Naive thymus-derived CD4-positive, alpha-beta T cell (primary cell): ENCODE data around the gene DDX50. TPM values are rescaled to one million over a fixed set of nuclear protein-coding genes. Genes with fewer than 3 reads are reported as not detected.
"Not testable (repeated sequence)": the region's sequence is repeated elsewhere in the genome, so short reads cannot be mapped to it uniquely, and the experiment has no call there.

ENCODE experiments used
- ATAC-seq: fragments of 150-1000 bp; cut with Tn5 transposase; 2 replicates; pipeline ENCODE4 v1.10.0; 2021; ENCODE audit warnings: mild to moderate bottlenecking, moderate library complexity
- CTCF ChIA-PET: fragments of 350-600 bp; sonication (Branson Sonifier 250); formaldehyde crosslinking; loops from one replicate; lab custom pipeline; 2021; ENCODE audit warnings: antibody characterized with exemption; lab: Charles Lee
- POLR2A ChIA-PET: fragments of 350-600 bp; sonication (Branson Sonifier 250); formaldehyde crosslinking; loops from one replicate; lab custom pipeline; 2021; ENCODE audit warnings: antibody characterized with exemption, inconsistent platforms; lab: Charles Lee
- DNase-seq, 9 donors: peaks; one replicate each; pipeline versions ENCODE4 v3.0.0 to v3.0.0-alpha.2; 2020 to 2022; ENCODE audit warnings: mixed read lengths in 1 of 9
- H3K27ac ChIP-seq: one replicate; pipeline ENCODE4 v1.7.0; 2013; ENCODE audit warnings: mild to moderate bottlenecking, low read depth, low read length, moderate library complexity
- H3K27me3 ChIP-seq, 2 donors: one replicate each; pipeline ENCODE4 v1.7.0; 2013; ENCODE audit warnings: low read length in 2 of 2, mild to moderate bottlenecking in 2 of 2, moderate library complexity in 2 of 2; ENCODE audit not compliant: control insufficient read depth in 2 of 2, insufficient read depth in 2 of 2
- H3K36me3 ChIP-seq, 3 experiments: 1 replicate in 2 of 3; 2 replicates in 1 of 3; pipeline ENCODE4 v1.7.0; 2013; ENCODE audit warnings: low read length in 3 of 3, mild to moderate bottlenecking in 3 of 3, moderate library complexity in 1 of 3; ENCODE audit not compliant: insufficient read depth in 3 of 3, control insufficient read depth in 2 of 3
- H3K4me1 ChIP-seq, 2 donors: one replicate each; pipeline ENCODE4 v1.7.0; 2013; ENCODE audit warnings: low read length in 2 of 2, mild to moderate bottlenecking in 2 of 2, moderate library complexity in 1 of 2; ENCODE audit not compliant: control insufficient read depth in 2 of 2, insufficient read depth in 2 of 2
- H3K4me3 ChIP-seq: 2 replicates; pipeline ENCODE4 v1.7.0; 2013; ENCODE audit warnings: mild to moderate bottlenecking, low read length
- H3K9me3 ChIP-seq, 3 experiments: 1 replicate in 2 of 3; 2 replicates in 1 of 3; pipeline ENCODE4 v1.7.0; 2013; ENCODE audit warnings: low read length in 3 of 3; ENCODE audit not compliant: control insufficient read depth in 2 of 3
- H3K27ac Mint-ChIP-seq, 9 donors: one replicate each; pipeline ENCODE4 v1.8.0; 2020 to 2022; ENCODE audit warnings: mixed read lengths in 9 of 9, mild to moderate bottlenecking in 8 of 9, moderate library complexity in 5 of 9, inconsistent platforms in 2 of 9
- H3K27me3 Mint-ChIP-seq, 5 donors: one replicate each; pipeline ENCODE4 v1.8.0; 2021 to 2022; ENCODE audit warnings: mixed read lengths in 5 of 5, mild to moderate bottlenecking in 1 of 5
- H3K36me3 Mint-ChIP-seq, 5 donors: one replicate each; pipeline ENCODE4 v1.8.0; 2020 to 2022; ENCODE audit warnings: mixed read lengths in 5 of 5, mild to moderate bottlenecking in 3 of 5, inconsistent platforms in 1 of 5
- H3K4me1 Mint-ChIP-seq, 7 donors: one replicate each; pipeline ENCODE4 v1.8.0; 2020 to 2022; ENCODE audit warnings: mixed read lengths in 7 of 7, mild to moderate bottlenecking in 3 of 7, inconsistent platforms in 1 of 7
- H3K4me3 Mint-ChIP-seq, 10 donors: one replicate each; pipeline ENCODE4 v1.8.0; 2020 to 2022; ENCODE audit warnings: mild to moderate bottlenecking in 10 of 10, mixed read lengths in 10 of 10, moderate library complexity in 6 of 10, inconsistent platforms in 2 of 10
- H3K9me3 Mint-ChIP-seq, 11 donors: one replicate each; pipeline ENCODE4 v1.8.0; 2020 to 2022; ENCODE audit warnings: mixed read lengths in 11 of 11, mild to moderate bottlenecking in 4 of 11, inconsistent platforms in 1 of 11, moderate library complexity in 1 of 11
- intact Hi-C, 2 donors: fragments of 100-400 bp; cut with micrococcal nuclease; formaldehyde crosslinking; loops; one replicate each; pipeline ENCODE4 v1.15.1; 2023
- polyA plus RNA-seq, 2 donors: library from polyadenylated mRNA; unstranded; fragments of 300-500 nt; fragmentation: Illumina TruSeq; gene quantifications; one replicate each; pipeline ENCODE4 v1.2.3, GENCODE V29; 2021
- total RNA-seq, 6 experiments: library from RNA in 5 of 6; stranded (reverse) in 5 of 6; gene quantifications; 1 replicate in 5 of 6; 2 replicates in 1 of 6; pipeline ENCODE4 v1.2.3 and lab custom pipeline; 2021 to 2026

DDX50 gene
- total and polyA plus RNA-seq, 7 experiments from 2014 or later: 28.3 to 49.3 (median 41.6) TPM

- POLR2A ChIA-PET: interaction anchor here (0.6 to 1.8 kb wide), 4 partner anchors 12 to 72 kb away, joined by 3 to 11 read pairs (median 8); partner anchors contain the start of genes DDX21 and STOX1
- no peak overlapping the region for H3K27ac ChIP-seq
- no peaks in the 10 kb centered on the region for H3K9me3 ChIP-seq
- intact Hi-C loops: loop anchor here in 1 of 2 donors (5.0 kb wide), 1 partner anchor 1232 kb away; no protein-coding TSS in a partner anchor
- ATAC-seq: no peak
- Mint-ChIP-seq H3K4me3 (peak overlapping the region in 9 of 10 donors; percentile 4 to 99 (median 93)), H3K4me1 (peaks cover 20 to 40% (median 31%) of the 10 kb centered on the region in 7 donors), H3K9me3 (peaks cover 0 to 4% (median 0%) of the 10 kb centered on the region in 11 donors), H3K27me3 (peaks cover 0 to 9% (median 0%) of the 10 kb centered on the region in 5 donors), H3K36me3 (peaks cover 0 to 11% (median 3%) of the 10 kb centered on the region in 5 donors), H3K27ac (peak overlapping the region; percentile 15 to 100 (median 98))
- peaks cover 0 to 6% (median 0%) of the 10 kb centered on the region in 3 experiments for H3K36me3 ChIP-seq
- H3K4me3 ChIP-seq: no peak overlapping the region
- H3K27me3 ChIP-seq: no peaks in the 10 kb centered on the region
- no peak for DNase-seq
- peaks cover 16 to 23% of the 10 kb centered on the region in 2 donors for H3K4me1 ChIP-seq
- CTCF ChIA-PET: no interaction called here
Observed at GRCh38 chr10:68899186-68899745, 1.8 kb upstream of the DDX50 start.

GRCh38 chr10:68900427-68901104 lies 549 bp upstream of the DDX50 start:
- CTCF ChIA-PET: interaction anchor here (0.5 to 0.6 kb wide), 2 partner anchors 10 to 109 kb away, joined by 3 read pairs; no protein-coding TSS in a partner anchor
- Mint-ChIP-seq H3K4me3 (peak overlapping the region; percentile 93 to 99 (median 97)), H3K9me3 (peaks cover 0 to 4% (median 0%) of the 10 kb centered on the region in 11 donors), H3K4me1 (peaks cover 26 to 48% (median 39%) of the 10 kb centered on the region in 7 donors), H3K27me3 (peaks cover 0 to under 1% (median 0%) of the 10 kb centered on the region in 5 donors), H3K27ac (peak overlapping the region; percentile 97 to 100 (median 99)), H3K36me3 (peaks cover 0 to 12% (median 6%) of the 10 kb centered on the region in 5 donors)
- peaks cover 0 to 6% (median 0%) of the 10 kb centered on the region in 3 experiments for H3K36me3 ChIP-seq
- POLR2A ChIA-PET: interaction anchor here (0.7 to 1.8 kb wide), 17 partner anchors 9 to 568 kb away, joined by 3 to 11 read pairs (median 3); partner anchors contain the start of genes DDX21, HNRNPH3, PBLD and STOX1
- ATAC-seq (peak; percentile 56), DNase-seq (peak in 2 of 9 donors; percentile 70 to 81)
- H3K9me3 ChIP-seq: no peaks in the 10 kb centered on the region
- H3K27ac ChIP-seq: peak overlapping the region; percentile 95
- intact Hi-C loops: loop anchor here (1.0 to 5.0 kb wide), 21 partner anchors 56 to 1270 kb away; partner anchors contain the start of genes CCAR1 (in 2 of the 2), DDX21 (in 2 of the 2), HNRNPH3 (in 2 of the 2) and PBLD (in 2 of the 2)
- no peaks in the 10 kb centered on the region for H3K27me3 ChIP-seq
- H3K4me3 ChIP-seq: peak overlapping the region; percentile 78
- peaks cover 20 to 34% of the 10 kb centered on the region in 2 donors for H3K4me1 ChIP-seq

- H3K4me3 Mint-ChIP-seq: peak overlapping the region; percentile 71 to 99 (median 97)
- peaks cover 0 to 4% (median 0%) of the 10 kb centered on the region in 11 donors for H3K9me3 Mint-ChIP-seq
- no peaks in the 10 kb centered on the region for H3K27me3 Mint-ChIP-seq
- H3K9me3 ChIP-seq: no peaks in the 10 kb centered on the region
- no peaks in the 10 kb centered on the region for H3K27me3 ChIP-seq
- H3K36me3 ChIP-seq: peaks cover 0 to 15% (median 0%) of the 10 kb centered on the region in 3 experiments
- ATAC-seq: no peak
- H3K36me3 Mint-ChIP-seq: peaks cover 10 to 20% (median 15%) of the 10 kb centered on the region in 5 donors
- ChIA-PET POLR2A (interaction anchor here (0.7 to 1.3 kb wide), 3 partner anchors 53 to 571 kb away, joined by 3 to 5 read pairs (median 3); partner anchors contain the start of genes DDX21 and HNRNPH3), CTCF (no interaction called here)
- peak overlapping the region; percentile 78 for H3K4me3 ChIP-seq
- intact Hi-C loops: loop anchor here in 1 of 2 donors (5.0 kb wide), 3 partner anchors 75 to 495 kb away; partner anchors contain the start of genes RUFY2, STOX1 and SUPV3L1
- peak overlapping the region; percentile 18 for H3K27ac ChIP-seq
- peaks cover 30 to 61% (median 52%) of the 10 kb centered on the region in 7 donors for H3K4me1 Mint-ChIP-seq
- H3K4me1 ChIP-seq: peaks cover 20 to 34% of the 10 kb centered on the region in 2 donors
- DNase-seq: no peak
- peak overlapping the region; percentile 29 to 100 (median 86) for H3K27ac Mint-ChIP-seq
Observed at GRCh38 chr10:68902382-68902781, 1.3 kb downstream of the DDX50 start.

- H3K9me3 ChIP-seq: no peaks in the 10 kb centered on the region
- H3K36me3 ChIP-seq: peaks cover 0 to 27% (median 0%) of the 10 kb centered on the region in 3 experiments
- POLR2A ChIA-PET: no interaction called here
- peak overlapping the region in 6 of 9 donors; percentile 32 to 85 (median 45) for H3K27ac Mint-ChIP-seq
- H3K4me1 Mint-ChIP-seq: peaks cover 0 to 17% (median 12%) of the 10 kb centered on the region in 7 donors
- H3K27me3 ChIP-seq: no peaks in the 10 kb centered on the region
- no peaks in the 10 kb centered on the region for H3K4me1 ChIP-seq
- ATAC-seq (no peak), DNase-seq (no peak)
- H3K4me3 Mint-ChIP-seq: no peak overlapping the region
- H3K27me3 Mint-ChIP-seq: no peaks in the 10 kb centered on the region
- H3K36me3 Mint-ChIP-seq: peaks cover 7 to 33% (median 19%) of the 10 kb centered on the region in 5 donors
- H3K27ac ChIP-seq: no peak overlapping the region
- no peaks in the 10 kb centered on the region for H3K9me3 Mint-ChIP-seq
- CTCF ChIA-PET: interaction anchor here (0.6 kb wide), 1 partner anchor 11 kb away, joined by 3 read pairs; no protein-coding TSS in a partner anchor
- no peak overlapping the region for H3K4me3 ChIP-seq
- intact Hi-C loops: no loop called here
Observed at GRCh38 chr10:68924593-68924992, 23.5 kb downstream of the DDX50 start.

- ChIA-PET CTCF (interaction anchor here (0.6 kb wide), 1 partner anchor 12 kb away, joined by 3 read pairs; no protein-coding TSS in a partner anchor), POLR2A (no interaction called here)
- peaks cover 0 to 28% (median 0%) of the 10 kb centered on the region in 3 experiments for H3K36me3 ChIP-seq
- H3K27ac ChIP-seq: no peak overlapping the region
- no peaks in the 10 kb centered on the region for H3K9me3 ChIP-seq
- Mint-ChIP-seq H3K4me3 (no peak overlapping the region), H3K9me3 (no peaks in the 10 kb centered on the region), H3K4me1 (peaks cover 0 to 17% (median 12%) of the 10 kb centered on the region in 7 donors), H3K27ac (peak overlapping the region in 3 of 9 donors; percentile 12 to 73 (median 21)), H3K27me3 (no peaks in the 10 kb centered on the region), H3K36me3 (peaks cover 7 to 34% (median 19%) of the 10 kb centered on the region in 5 donors)
- no peak overlapping the region for H3K4me3 ChIP-seq
- H3K27me3 ChIP-seq: no peaks in the 10 kb centered on the region
- DNase-seq: no peak
- H3K4me1 ChIP-seq: no peaks in the 10 kb centered on the region
- no peak for ATAC-seq
- intact Hi-C loops: no loop called here
Observed at GRCh38 chr10:68925489-68925888, 24.4 kb downstream of the DDX50 start.

- H3K4me1 ChIP-seq, H3K27me3 ChIP-seq, H3K27me3 Mint-ChIP-seq, DNase-seq, CTCF ChIA-PET, H3K4me3 Mint-ChIP-seq, POLR2A ChIA-PET, intact Hi-C loops, H3K9me3 Mint-ChIP-seq, ATAC-seq, H3K27ac ChIP-seq, H3K4me3 ChIP-seq, H3K9me3 ChIP-seq: not testable (repeated sequence)
- H3K36me3 Mint-ChIP-seq: peaks cover 7 to 40% (median 22%) of the 10 kb centered on the region in 5 donors
- H3K36me3 ChIP-seq: peaks cover 0 to 40% (median 0%) of the 10 kb centered on the region in 3 experiments
- H3K4me1 Mint-ChIP-seq: peaks cover 6 to 16% (median 8%) of the 10 kb centered on the region in 7 donors
- H3K27ac Mint-ChIP-seq: peak overlapping the region in 1 of 9 donors; percentile 16
Observed at GRCh38 chr10:68929157-68929556, 28.0 kb downstream of the DDX50 start.
